Activated CD4-positive, alpha-beta T cell treated with anti-CD3 and anti-CD28 coated beads, Interleukin-2, amount 50 U/mL, for 16 hours (primary cell): ENCODE results near the gene GARIN5B.

Experiments
- DNase-seq: peaks from one replicate; pipeline ENCODE4 v3.0.0-alpha.2; 2020

The GARIN5B gene

GRCh38 chr19:55368701-55369563 lies 5.9 kb upstream of the GARIN5B start:
- no peak for DNase-seq

DNA sequence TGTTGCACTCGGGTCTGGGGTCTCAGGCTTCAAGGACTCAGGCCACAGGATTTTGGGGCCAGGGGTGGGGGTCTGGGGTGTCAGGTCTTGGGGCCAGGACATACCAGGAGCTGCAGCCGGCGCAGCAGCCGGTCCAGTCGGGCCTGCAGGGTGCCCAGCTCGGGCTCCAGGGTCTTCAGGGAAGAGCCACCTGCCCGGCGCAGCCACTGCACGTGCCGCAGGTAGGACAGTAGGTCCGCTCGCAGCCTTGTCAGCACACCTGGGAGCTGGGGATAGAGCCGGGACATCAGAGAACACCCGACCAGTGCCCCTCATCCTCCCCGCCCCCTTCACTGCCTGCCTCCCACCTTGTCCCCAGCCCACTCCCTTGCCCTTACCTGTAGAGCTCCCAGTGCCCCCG lies 5.0 kb upstream of the GARIN5B start:
- DNase-seq, result no peak

GRCh38 chr19:55366790-55367189 lies 3.7 kb upstream of the GARIN5B start:
- DNase-seq, result no peak

GRCh38 chr19:55365964-55366363 lies 2.9 kb upstream of the GARIN5B start:
- no peak for DNase-seq

DNA sequence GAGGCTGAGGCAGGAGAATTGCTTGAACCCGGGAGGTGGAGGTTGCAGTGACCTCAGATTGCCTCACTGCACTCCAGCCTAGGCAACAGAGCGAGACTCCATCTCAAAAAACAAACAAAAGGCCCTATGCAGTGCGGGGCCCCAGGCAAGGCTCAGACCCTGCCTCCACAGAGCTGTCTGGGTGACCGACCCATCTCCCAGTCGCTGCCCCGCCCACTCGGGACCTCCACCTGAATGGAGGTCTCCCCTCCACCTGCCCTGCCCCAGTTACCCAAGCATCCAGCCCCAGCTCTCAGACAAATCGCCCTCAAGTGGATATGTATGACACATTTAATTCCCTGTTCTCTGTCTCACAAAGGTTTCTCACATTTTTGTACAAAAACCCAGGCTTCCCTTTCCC lies 2.2 kb upstream of the GARIN5B start:
- no peak for DNase-seq

DNA sequence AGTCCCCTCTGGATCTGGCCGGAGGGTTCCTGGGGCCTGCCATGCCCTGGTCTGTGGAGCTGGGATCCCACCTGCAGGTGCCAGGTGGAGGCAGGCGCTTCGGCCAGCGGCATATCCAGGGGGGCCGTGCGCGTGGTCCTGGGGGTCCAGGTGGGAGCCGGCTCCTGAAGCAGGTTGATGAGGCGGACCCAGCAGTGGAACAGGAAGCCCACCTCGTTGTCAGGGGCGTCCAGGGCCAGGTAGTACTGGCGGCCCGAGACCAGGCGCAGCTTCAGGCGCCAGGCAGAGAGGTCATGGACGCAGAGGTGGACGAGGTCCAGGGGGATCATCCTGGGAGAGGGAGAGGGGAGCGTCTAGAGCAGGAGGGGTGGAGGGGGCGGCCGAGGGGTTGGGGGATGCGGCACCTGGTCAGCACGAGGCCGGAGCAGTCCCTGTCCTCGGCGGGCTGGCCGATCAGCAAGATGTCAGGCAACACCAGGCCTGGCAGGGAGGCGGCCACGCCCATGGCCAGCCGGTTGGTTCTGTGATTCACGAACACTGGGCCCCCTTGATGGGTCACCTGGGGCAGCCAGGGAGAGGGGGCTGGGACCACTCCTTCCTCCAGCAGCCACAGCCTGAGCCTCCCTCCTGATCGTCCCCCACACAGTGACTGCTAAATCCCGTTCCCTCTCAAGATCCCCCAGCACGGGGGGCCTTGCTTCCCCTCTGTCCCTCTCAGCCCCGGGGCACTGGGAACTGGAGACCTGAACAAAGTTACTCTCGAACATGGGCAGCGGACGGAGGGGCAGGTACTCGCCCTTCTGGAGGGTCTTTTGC lies 678 bp downstream of the GARIN5B start:
- no peak for DNase-seq

DNA sequence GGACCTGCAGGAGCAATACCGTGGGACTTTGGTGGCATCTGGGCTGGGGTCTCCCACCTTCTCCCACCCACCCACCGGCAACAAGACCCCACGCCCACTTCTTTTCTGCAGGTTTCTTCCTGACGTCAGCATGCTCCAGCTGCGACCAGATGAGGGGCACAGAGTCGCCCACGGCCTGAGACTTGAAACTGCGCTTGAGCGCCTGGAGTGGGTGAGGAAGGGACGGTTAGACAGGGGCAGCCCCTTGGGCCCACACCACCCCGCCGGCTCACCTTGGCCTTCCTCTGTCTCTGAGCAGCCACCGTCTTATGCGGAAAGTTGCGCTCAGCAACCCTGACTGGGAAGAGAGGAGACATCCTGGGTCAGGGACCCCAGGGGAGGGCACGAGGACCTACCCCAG lies 2.2 kb downstream of the GARIN5B start:
- no peak for DNase-seq

DNA sequence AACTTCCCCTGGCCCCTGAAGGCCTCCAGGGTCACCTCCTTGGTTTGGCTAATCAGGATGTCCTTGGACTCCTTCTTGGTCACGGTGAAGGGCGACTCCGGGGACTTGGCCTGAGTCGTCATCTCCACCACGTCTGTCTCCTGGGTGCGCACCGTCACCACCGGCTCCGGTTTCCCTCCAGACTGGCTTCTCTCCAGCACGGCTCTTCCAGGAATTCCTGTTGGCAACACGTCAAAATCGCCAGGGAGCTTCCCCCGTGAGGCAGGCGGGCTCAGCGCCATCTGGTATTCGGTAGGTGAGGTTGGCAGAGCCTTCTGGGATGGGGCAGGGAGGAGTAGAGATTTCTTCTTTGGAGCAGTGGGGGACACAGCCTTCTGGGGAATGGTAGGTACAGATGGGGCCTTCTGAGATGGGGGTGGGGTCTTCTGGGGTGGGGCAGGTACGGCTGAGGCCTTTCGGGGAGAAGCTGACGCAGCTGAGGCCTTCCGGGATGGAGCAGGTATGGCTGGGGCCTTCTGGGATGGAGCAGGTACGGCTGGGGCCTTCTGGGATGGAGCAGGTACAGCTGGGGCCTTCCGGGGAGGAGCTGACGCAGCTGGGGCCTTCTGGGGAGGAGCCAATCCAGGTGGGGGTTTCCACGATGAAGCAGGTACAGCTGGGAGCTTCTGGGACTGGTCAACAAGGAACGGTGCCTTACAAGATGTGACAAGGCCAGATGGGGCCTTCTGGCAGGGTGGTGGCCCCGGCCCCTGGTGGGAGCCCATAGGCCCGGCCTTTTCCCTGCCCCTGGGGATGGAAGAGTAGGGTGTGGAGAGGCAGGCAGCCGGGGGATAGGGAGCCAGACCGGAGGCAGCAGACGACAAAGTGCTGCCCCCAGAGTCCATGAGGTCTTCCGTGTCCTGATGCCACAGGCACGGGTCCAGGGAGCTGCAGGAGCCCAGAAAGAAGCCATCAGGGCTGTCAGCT lies 3.8 kb downstream of the GARIN5B start:
- DNase-seq, result no peak

DNA sequence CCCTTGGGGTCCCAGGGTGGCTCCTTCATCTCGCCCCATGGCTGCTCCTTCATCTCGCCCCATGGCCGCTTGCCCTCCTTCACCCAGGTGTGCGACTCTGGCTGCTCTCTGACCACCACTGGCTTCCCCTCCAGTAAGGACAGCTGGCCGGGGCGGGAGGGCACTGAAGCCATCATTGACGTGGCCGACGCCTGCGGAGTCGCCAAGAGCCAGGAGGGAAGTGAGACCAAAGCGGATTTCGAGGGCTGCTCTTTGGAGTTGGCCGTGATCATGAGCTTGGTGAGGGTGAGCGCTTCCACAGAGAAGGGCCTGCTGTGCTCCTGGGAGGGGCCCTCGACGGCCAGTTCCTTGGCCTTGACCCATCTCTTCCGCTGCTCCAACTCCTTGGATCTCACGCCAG lies 4.6 kb downstream of the GARIN5B start:
- no peak for DNase-seq

DNA sequence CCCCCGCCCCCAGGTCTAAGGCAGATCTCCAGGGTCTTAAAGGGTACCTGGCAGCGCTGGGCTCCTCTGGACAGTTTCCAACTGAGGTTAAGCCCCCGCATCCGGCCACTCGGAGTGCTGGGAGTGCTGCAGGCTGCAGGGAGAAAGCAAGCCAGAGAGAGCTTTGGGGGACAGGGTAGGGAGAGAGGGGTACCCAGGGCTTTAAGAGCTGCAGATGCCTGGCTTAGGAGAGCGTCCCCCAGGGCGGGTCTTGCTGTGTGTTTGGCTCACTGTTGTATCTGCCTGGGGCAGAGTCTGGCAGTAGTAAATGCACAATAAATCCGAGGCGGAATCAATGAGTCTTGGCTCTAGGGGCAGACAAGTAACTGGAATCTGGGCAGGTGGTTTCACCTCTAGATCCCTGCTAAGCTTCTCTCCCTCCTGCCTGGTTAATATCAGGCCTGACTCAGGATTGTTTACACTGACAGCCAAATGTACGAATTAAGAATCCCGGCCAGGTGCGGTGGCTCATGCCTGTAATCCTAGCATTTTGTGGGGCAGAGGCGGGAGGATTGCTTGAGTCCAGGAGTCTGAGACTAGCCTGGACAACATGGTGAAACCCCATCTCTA lies 7.7 kb downstream of the GARIN5B start:
- no peak for DNase-seq

GRCh38 chr19:55354698-55355212 lies 8.3 kb downstream of the GARIN5B start, which contains the start of gene COX6B2:
COX6B2 (minus strand) TSS chr19:55354719; CDS start chr19:55354521, 198 bp downstream.
- no peak for DNase-seq

- no peak for DNase-seq
Observed at GRCh38 chr19:55353803-55354697, 9.0 kb downstream of the GARIN5B start.

DNA sequence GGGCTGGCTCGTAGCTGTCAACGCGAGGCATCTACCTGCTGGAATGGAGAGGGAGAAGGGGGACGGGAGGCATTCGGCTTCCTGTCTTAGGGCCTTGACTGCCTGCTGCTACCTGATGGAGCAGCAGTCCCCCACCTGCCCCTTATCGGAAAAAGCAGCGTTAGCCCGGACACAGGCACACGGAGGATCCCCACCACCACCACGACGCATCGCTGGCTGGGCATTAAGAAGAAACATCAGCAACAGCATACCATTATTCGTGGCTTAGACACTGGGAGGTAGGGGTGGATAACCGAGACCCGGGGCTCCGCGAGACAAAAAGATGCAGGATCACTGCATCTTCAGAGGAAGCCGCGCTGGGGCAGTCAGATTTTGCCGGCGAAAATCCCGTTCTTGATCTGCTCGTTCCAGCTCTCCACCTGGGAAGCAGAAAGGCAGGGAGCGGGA lies 9.7 kb downstream of the GARIN5B start:
- no peak for DNase-seq

DNA sequence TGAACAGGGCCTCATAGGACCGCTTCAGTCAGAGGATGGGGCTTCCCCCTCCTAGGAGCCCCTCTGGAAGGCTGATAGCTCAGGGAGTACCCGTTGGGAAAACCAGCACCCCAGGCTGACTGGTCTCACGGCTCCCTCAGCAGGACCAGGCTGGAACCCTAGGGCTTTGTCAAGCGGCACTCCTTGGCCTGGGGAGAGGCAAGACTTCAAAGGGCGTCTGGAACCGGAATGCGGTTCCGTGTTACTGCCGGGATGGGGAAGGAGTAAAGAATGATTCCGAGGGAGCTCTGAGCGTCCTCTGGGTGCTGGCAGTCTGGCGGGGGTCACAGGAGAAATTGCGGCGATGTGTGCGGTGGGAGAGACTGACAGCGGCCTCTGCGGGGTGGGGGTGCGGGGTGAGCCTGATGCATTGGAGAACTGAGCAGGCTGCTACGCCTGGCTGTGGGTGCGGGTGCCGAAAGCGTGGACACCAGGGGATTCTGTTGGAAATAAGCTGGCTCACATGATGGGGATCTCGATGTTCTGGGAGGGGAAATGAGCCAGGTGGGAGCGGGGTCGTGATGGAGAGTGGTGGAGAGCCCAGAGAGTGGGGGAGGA lies 10.4 kb downstream of the GARIN5B start:
- DNase-seq, result no peak

DNA sequence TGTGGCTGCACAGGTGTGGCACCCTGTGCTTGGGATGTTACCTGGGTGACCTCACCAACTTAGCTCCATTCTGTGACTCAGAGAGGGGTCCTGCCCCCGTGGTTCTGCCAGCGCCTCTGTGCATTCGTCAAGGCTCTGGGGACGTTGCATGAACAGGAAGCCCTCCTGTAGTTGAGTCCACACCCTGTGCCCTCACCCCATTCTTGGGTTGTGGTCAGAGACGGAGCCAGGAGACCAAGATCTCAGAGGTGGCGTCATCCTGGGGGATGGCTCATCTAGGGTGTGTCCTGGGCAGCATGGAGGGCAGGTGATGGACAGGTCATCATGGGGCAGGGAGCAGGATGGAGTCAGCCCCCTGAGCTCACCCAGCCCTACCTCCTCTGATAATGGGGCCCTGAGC lies 11.0 kb downstream of the GARIN5B start:
- no peak for DNase-seq

DNA sequence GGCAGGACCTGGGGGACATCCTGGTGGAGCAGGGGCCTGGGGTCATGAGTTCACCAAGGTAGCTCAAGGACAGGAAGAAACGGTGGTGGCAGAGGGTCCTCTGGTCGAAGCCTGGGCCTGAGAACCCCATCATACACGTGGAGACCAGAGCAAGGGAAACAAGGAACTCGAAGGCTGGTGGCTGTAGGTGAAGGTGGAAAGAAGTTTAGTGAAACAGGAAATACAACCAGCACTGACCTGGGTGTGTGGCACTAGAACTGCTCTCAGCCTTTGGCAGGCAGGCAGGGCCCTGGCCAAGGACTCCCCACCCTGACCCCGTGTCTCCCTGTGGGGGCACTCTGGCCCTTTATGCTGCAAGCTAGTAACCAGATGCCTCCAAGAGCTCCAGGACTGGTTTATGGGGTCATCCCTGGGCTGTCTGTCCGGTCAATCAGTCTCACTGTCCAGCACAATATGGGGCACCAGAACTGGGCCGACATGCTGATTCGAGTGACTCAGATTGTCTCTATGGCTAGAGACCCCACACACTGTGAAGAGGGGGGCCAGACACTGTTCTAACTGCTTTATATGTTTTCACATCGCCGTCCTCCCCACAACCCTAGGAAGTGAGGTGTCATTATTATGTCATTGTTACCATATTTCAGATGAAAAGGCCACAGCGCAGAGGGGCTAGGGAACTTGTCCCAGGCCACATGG lies 12.3 kb downstream of the GARIN5B start:
- no peak for DNase-seq

DNA sequence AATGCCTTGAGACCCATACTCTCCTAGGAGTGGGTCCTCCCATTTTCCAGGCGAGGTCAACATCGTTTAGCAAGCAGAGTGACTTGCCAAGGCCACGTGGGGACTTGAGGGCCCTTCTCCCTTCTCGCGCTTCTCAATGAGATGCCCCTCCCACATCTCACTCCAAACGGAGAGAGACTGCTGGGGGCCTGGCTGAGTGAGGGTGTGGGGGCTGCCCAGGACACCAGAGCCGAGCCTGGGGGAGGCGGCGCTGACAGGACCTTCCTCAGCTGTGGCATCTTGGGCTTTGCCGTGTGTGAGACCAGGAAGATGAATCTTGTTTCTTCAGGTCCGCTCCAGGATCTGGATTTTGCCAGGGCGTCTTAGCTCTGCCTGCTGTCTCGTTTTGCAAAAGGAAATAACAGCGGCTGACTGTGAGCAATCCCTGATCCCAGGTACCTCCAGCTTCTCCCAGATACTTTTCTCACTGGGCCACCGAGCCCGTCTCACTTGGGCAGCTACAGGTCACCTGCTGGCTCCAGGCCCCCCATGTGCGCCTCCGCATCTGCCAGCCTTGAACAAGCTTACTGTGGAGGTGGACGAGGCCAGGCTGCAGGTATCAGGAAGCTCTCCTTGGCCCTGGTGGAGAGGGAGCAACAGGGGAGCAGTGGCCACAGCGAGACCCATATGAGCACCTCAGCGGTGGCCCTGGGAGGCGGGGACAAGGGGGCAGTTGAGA lies 14.6 kb downstream of the GARIN5B start:
- DNase-seq, result no peak

- no peak for DNase-seq
Observed at GRCh38 chr19:55347442-55348009, 15.5 kb downstream of the GARIN5B start.
